Stomach (tissue), 4 donors: Measurements from ENCODE around the gene RAB1A.

ENCODE experiments used
- CTCF ChIP-seq, 7 experiments: fragments of 450-650 bp in 4 of 7; fragments of 200-600 bp in 3 of 7; sonication (generic) in 3 of 7; IDR thresholded peaks; one replicate each; pipeline ENCODE4 v1.5.1; 2016 to 2019; ENCODE audit warnings: antibody characterized with exemption in 7 of 7, control low read depth in 2 of 7, mild to moderate bottlenecking in 1 of 7
- EP300 ChIP-seq: sonication (generic); formaldehyde crosslinking; IDR thresholded peaks from one replicate; pipeline ENCODE4 v1.6.1; 2017; ENCODE audit warnings: antibody characterized with exemption
- POLR2A ChIP-seq, 4 donors: fragments of 450-650 bp; IDR thresholded peaks; one replicate each; pipeline ENCODE4 v1.6.1; 2016; ENCODE audit warnings: antibody characterized with exemption in 4 of 4, control low read depth in 2 of 4, mild to moderate bottlenecking in 1 of 4, moderate library complexity in 1 of 4

GRCh38 chr2:65057391-65058052, 72.4 kb downstream of the RAB1A start:
- no peak for TF ChIP-seq CTCF (IDR thresholded peaks at IDR 0.05)
- no peak for TF ChIP-seq EP300
- no peak for TF ChIP-seq POLR2A (IDR thresholded peaks at IDR 0.05)
